Stimulated activated CD8-positive, alpha-beta memory T cell treated with anti-CD3 and anti-CD28 coated beads, Interleukin-12 subunit alpha, Interleukin-12 subunit beta, amount 100 ng/mL, for 1 hour (primary cell): ENCODE results near the gene KRTAP3-1.
"Not testable (repeated sequence)": the region's sequence is repeated elsewhere in the genome, so short reads cannot be mapped to it uniquely, and the experiment has no call there.

Experiments
- DNase-seq: peaks from one replicate; pipeline ENCODE4 v3.0.0-alpha.2; 2020; ENCODE audit warnings: low read depth

KRTAP3-1 gene

DNA sequence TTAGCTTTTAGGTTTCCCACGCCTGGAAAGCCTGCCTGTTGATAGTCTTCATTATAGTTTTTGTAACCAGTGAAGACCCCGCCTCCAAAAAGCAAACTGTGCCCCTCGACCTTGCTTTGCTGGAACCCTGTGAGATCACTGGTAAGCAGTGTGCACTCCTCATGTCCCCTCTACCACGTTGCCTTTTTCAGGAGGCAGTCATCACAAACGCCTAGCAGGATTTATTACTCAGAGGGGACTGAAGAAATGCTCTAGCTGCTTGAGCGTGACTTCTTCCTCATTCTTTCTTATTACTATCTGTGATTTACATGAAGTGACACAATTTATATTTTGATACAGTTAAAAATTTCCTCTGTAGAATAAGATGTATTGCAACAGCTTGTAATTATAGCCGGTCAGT is 6.5 kb upstream of the KRTAP3-1 start:
- no peak for DNase-seq

DNA sequence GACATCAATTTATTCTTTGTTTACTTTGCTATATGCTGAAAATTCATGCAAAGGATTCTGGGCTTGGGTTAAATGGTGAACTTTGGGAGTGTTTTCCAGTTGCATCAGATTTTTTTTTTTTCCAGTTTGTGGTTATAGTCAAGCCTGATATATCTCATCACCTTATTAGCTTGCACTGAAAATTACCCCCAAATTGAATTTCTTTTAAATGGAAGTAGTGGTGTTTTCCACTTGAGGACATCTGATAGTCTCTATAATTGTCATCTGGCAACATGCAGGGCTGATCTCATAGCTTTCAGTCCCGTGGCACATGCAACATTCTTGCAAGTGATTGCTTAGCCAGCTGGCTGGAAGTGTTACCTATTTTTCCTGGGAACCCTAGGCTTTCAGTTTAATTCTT is 4.7 kb upstream of the KRTAP3-1 start:
- no peak for DNase-seq

DNA sequence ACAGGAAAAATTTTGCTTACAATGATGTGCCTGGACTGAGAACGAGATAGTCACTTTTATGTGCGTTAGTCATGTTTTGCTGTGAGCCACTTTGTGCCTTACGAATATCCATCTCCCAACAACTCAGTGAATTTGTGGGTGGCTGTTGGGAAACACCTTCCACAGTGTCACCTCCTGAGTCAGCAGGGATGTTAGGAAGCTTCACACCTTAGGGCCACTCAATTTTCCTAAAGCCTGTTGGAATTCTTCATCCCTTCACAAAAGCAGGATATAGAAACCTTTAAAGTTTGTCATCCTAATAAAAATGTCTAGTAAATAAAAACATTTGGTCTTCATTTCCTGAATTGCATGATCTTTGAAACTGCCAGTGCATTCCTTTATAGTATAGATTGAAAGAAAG is 4.3 kb upstream of the KRTAP3-1 start:
- no peak for DNase-seq

DNA sequence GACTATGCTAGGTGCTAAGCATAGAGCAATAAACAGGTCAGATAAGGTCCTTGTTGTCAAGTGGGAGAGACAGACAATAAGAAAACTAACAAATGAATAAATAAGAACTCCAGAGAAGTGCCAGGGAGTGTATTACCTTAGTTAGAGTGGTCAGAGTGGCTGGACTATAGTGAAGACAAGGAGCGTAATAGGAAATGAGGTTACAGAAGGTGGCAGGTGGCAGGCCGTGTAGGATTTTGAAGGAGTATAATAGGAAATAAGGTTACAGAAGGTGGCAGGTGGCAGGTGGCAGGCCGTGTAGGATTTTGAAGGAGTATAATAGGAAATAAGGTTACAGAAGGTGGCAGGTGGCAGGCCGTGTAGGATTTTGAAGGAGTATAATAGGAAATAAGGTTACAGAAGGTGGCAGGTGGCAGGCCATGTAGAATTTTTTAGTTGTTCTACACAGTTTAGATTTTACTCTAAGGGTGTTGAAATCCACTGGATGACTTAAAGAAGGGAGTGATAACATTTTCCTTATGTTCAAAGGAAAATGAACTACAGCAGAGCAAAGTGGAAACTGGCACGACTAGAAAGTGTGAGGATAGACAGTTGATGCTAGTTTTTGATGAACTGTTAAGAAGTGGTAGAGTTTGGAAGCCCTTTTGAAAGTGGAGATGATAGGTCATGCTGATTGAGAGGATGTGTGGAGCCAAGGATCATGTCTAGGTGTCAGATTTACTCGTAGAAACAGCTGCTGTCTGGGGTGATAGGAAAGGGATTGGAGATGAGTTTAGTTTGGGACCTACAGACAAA is 3.6 kb upstream of the KRTAP3-1 start:
- no peak for DNase-seq

DNA sequence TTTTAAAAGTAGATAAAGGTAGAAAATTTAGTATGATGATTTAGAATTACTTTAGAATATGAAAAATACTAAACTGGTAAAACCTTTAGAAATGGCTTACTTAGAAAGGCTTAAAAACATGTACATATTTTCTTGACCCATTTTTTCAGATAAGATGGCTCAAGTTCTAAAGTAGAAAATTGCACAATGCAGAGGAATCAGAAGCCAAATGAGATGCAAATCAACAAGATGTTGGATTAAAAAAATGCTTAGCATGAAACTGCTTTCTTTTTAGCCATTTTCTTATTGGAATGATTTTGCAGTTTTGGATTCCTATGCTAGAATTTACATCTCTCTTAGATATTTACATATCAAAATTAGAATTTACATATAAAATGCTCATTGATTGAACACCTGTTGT is 1.5 kb upstream of the KRTAP3-1 start:
- no peak for DNase-seq

DNA sequence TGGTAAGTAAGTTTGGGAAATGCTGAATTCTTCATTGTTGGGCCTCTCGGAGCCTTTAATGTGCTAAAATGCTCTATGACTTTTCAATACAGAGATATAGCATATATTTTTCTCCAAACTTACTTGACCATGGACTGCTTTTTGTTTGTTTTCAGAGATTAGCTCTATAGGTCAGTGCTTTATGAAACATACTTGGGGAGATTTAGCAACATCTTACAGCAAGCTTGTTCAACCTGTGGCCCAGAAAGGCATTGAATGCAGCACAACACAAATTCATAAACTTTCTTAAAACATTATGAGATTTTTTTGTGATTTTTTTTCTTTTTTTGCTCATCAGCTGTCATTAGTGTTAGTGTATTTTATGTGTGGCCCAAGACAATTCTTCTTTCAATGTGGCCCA is 1.0 kb upstream of the KRTAP3-1 start:
- no peak for DNase-seq

DNA sequence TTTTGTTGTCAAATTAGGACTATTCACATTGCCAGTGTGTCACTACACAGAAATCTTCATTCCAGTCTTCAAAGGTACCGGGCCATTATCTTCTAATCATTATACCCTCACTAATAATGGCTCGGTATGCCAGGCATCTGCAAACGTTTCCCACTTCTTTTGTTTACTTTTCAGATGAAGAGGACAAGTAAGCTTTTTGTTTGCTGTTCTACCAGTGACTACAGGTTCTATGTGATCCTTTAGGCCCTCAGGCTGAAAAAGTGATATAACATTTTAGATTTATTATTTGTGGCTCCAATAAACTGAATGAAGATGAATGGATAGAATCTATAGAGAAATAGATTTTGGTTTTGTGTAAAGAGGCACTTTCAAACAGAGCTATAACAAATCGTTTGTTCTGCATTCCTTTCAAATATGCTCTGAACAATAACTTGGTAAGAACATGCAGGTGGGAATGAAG is 403 bp upstream of the KRTAP3-1 start:
- no peak for DNase-seq

DNA sequence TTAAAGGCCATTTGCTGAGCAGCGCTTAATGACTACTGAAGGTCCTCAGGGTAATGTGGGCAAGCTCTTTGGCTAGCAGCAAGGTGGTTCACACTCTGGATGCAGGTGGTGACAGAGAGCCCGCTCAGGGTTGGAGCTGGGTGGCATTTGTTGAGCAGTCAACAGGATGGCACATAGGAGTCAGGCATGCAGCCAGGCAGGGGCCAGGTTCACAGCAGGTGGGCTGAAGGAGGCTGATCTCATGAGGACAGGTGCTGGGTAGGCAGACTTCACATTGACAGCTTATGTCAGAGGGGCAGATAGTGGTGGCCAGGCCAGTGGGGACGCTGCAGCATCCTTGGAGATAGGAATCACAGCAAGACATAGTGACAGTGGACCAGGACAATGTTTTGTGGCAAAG is 4.5 kb downstream of the KRTAP3-1 start:
- DNase-seq: no peak

DNA sequence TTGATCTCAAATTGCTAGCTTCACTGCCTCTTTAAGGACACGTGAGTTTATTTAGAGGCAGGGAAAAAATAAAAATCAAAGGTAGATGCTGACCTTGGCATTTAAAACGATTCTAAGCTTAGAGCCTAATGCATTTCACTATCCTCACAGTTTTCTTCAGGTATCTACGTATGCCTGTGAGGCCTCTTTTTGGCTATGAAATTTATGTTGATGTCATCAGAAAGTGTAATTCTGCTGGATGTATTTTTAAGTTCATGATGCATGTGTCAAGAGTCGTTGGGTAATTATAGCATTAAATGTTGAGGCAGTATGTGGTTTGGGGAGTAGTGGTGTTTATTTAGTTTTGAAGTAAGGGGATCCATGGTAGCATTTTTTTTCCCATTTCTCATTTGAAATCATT is 5.0 kb downstream of the KRTAP3-1 start:
- no peak for DNase-seq

DNA sequence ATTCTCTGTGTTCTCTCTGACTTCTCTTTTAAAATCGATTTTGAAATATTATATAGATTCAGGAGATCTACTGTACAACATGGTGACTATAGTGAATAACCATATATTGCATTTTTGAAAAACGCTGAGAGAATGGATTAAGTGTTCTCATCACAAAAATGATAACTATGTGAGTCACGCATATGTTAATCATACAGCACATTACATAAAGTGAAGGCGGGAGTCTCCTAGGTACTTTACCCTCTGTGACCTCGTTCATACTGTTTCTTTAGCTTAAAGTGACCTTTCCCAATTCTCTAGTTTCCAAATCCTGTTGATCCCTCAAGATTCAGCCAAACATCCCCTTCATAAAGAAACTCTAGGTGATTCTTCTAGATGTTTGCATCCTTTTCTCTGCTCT is 6.1 kb downstream of the KRTAP3-1 start:
- no peak for DNase-seq

DNA sequence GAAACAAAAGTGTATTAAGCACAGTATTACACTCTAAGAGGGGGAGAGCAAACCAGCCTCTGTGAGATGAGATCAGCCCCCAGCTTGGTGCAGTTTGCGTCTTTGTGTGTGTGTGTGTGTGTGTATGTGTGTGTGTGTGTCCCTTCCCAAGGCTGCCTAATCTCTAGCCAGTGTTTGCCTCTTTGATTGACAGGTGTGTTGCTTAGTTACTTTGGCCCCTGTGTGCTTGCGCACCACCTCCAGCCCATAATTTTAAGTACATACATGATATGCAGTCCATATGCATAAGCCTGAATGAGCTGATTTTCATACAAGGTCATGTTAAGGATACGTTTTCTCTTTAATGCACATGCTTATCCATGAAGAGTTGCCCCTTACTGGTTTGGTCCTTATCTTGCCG is 7.1 kb downstream of the KRTAP3-1 start:
- DNase-seq: no peak

DNA sequence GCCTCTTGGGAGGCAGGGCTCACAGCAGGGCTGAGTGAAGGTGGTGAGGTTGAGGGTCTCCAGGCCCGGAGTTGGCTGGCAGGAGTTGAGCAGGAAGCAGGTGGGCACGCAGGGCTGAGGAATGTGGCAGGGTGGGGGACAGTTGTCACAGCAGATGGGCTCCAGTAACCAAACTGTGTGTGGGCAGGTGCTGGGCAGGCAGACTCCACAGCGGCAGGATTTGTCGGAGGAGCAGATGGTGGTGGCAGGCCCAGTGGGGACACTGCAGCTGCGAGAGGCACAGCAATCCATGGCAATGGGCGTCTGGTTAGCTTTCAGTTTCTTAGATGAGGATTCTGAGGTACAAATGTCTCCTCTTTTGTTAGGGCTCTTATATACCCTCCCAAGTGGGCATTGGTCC is 9.4 kb downstream of the KRTAP3-1 start, which contains the start of gene KRTAP3-2:
Gene KRTAP3-2, minus strand, starts transcription at position 344 of the 400 bp plus-strand sequence. Its CDS starts 53 bp downstream, at position 291.
- DNase-seq: not testable (repeated sequence)

DNA sequence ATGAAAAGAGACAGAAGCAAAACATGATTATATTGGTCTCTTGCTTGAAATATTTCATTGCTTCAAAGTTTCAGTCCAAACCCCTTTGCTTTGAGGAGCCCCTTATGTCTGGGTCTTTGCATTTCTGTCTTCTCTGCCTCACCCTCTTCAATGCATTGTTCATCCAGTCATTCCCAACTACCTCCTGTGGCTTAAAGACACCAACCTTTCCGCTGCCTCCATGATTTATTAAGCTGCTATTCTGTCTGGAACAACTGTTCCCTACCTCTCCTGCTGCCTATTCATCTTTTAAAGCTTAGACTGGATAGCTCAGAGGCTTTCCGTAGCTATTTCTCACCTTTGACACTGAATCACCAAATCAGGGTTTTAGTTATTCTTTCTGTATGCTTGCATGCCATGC is 11.6 kb downstream of the KRTAP3-1 start:
- no peak for DNase-seq

DNA sequence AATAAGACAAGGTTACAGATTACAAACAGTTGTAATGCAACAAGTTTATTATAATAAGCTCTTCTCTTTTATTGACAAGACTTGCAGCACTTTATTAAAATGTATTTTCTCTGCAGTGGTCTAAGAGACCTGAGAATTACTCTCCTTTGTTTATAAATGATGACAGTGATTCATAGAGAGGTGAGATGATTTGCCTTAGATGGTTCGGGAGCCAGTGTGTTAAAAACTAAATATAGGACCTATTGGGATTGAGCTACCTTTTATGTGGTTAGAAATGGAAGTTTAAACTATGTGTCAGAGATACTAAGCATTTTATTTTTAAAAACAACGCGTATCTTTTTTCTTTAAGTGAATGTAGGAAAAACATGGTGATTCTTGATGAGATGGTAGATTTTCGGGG is 12.1 kb downstream of the KRTAP3-1 start:
- no peak for DNase-seq

DNA sequence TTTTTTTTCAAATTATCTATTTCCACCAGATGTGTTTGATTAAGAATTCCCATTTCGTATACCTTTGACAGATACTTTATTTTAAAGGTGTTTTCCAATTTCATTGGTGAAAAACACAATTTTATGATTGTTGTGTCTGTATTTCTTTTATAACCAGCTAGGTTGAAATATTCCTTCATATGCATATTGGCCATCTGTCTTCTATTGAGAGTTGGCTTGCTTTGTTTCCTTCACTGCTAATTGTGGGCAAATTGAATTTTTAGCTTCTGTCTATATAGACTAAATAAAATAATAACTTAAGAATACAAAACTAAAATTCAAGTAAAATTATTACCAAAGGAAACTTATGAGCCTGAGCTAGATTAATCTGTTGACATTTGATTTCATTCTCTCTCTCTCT is 13.8 kb downstream of the KRTAP3-1 start:
- DNase-seq: no peak

DNA sequence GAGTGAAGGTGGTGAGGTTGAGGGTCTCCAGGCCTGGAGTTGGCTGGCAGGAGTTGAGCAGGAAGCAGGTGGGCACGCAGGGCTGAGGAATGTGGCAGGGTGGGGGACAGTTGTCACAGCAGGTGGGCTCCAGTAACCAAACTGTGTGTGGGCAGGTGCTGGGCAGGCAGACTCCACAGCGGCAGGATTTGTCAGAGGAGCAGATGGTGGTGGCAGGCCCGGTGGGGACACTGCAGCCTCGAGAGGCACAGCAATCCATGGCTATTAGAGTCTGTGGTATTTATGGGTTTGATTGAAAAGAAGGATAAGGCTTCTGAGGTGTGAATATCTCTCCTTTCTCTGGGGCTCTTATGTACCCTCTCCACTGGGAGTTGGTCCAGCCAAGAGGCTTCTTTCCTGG is 15.1 kb downstream of the KRTAP3-1 start, which contains the start of gene KRTAP3-3:
Gene KRTAP3-3, minus strand, starts transcription at position 326 of the 400 bp plus-strand sequence. Its CDS starts 67 bp downstream, at position 259.
- DNase-seq: no peak

DNA sequence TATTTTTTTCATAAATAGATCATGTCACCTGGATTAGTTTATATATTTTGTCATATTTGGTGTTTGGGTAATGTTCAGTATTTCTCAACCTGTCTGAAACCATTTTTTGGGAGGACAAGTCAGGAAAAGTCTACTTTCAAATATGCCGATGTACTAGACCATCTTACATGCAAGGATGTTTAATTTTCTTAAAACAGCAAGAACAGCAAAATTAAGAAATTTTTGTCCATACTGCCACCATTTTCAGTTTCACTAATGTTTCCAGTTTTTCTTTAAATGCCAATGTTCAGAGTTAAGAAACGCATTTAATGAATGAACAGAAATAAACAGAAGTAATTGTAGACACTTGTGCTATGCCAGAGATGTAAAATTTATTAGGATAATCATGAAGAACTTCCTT is 15.8 kb downstream of the KRTAP3-1 start:
- DNase-seq: no peak

DNA sequence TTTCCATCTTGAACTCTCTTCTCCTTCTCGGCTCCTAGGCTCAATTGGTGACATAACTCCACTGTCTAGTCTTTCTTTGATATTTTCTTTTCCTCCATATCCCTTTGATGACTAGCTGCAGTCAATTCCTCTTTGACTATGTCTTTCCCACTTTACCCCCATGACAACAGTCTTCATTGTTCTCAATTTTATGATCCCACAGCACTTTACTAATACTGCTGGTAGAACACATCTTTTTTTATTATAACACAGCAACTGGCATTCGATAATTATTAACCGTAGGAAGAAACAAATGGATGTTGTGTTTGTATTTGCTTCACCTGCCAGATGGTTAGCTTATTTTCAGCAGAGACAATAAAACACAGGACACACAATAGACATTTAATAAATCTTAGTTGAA is 16.3 kb downstream of the KRTAP3-1 start:
- DNase-seq: no peak

DNA sequence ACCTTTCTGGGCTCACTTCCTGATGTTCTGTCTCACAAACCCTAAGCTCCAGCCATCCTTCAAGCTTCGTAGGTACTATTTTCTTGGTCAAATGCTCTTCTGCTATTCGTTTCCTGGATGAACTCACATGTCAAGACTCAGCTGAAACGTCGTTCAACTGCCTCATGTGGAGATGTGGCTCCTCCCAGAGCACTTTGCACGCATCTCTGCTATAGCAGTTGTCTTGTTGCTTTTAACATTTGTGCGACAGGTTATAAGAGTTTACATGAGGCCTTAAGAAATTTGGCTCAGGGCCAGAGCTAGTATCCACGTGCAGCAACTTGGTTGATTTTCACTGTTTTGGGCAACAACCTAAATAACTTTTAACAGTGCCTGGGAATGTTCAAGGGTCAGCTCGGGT is 22.0 kb downstream of the KRTAP3-1 start:
- DNase-seq: no peak

DNA sequence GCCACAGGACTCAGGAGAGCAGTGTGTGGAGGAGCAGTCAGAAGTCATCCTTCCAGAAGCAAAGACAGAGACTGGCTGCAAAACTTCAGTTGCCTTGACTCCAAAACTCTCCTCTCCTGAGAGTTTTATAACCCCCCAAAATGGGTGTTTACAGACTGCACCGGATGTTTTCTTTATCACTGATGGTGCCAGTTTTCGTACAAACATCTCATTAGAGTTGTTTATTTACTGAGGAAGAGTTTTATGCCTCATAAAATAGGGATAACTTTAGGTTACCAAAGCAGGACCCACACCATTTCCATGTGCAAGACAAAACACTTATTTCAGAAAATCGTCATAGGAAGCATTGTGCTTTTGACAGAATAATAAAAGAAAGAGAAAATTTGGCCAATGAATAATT is 24.7 kb downstream of the KRTAP3-1 start, which contains the start of gene KRT40:
Gene KRT40, minus strand, starts transcription at position 101 of the 400 bp plus-strand sequence. Its CDS starts 53 bp downstream, at position 48.
- DNase-seq: no peak

DNA sequence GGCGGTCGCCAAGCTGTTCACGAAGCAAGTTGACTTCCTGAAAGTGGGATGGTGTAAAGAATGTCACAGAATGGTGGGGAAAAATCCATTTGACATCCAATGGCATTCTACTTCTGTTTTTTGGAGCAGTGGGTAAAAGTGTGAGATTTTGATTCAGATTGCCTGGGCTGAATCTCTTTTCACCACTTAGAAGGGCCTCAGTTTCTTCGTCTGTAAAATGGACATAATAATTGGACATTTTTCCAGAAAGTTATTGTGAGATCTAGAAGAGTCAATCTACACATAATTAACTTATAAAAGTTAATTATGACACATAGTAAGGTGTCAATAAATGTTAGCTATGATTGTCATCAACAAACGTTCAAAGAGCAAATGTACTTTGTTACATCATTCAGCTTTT is 27.8 kb downstream of the KRTAP3-1 start:
- no peak for DNase-seq

DNA sequence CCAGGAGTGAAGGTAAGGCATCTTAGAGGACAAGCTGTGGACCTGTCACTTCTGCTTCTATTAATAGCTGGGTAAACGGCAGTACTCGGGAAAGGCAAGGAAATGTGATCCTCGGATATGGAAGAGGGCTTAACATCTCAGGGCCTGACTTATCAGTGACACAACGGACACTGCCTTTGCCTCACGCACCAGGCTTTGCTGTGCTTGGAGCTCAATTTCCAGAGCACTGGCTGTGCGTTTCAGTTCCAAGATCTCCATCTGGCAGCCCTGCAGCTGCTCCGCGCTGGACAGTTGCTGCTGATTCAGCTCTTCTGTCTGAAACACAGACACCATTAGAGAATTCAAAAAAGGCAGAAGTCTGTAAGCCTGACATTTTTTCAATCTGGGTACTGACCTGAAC is 28.3 kb downstream of the KRTAP3-1 start:
- no peak for DNase-seq

DNA sequence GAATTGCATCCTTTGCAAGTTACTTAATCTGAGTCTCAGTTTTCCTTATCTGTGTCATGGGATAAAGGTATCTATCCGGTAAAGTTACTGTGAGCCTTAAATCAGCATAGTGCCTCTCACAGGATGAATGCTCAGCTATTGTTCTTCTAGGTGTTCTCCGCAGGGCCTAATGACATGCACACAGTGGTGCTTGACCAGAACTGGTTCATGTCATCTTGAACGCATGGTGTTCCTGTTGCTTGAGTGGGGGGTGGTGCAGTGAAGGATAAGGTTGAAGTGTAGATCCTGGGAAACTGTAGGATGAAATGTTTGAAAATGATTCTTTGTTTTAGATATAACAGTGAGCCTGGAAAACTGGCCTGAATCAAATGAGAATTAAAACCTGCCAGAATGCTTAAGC is 28.8 kb downstream of the KRTAP3-1 start:
- no peak for DNase-seq

DNA sequence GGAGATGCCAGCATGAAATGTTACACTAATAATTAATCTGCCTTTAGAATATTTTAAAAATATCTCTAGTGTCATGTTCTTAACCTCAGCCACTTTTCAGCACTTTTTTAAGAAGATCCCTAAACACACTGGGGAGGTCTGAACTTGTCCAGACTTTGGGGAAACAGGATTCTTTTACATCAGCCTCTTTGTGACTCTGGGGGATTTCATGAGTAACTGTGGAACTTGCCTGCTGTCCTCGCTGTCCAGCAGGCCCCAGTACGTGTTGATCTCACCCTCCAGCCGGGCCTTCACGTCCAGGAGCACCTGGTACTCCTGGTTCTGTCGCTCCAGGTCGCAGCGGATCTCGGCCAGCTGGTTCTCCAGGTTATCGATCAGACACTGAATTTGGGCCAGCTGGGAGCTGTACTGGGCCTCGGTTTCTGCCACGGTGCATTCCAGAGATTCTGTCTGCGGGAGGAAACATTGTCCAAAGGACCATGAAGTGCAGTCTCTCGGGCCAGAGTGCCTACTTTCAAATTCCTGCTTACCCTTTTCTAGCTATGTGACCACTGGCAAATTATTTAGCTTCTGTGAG is 30.3 kb downstream of the KRTAP3-1 start:
- no peak for DNase-seq
